K562 (cell line): Measurements from ENCODE around the gene MYO1D. TPM values are rescaled to one million over a fixed set of nuclear protein-coding genes. Genes with fewer than 3 reads are reported as not detected.

Source experiments
- CBX1 ChIP-seq: sonication (generic); IDR thresholded peaks from 2 replicates; pipeline ENCODE4 v1.6.1; 2016; ENCODE audit warnings: antibody characterized with exemption, low read depth, mild to moderate bottlenecking
- EP300 ChIP-seq: IDR thresholded peaks from 2 replicates; pipeline ENCODE4 v1.6.1; 2012; ENCODE audit warnings: low read length, improper control_type of control experiment
- LEF1 ChIP-seq: fragments of 450-650 bp; IDR thresholded peaks from 2 replicates; pipeline ENCODE4 v1.6.1; 2016; ENCODE audit warnings: mild to moderate bottlenecking
- MAFG ChIP-seq: fragments of 450-650 bp; conservative IDR thresholded peaks from 2 replicates; pipeline ENCODE4 v1.6.1; 2016; ENCODE audit warnings: missing genetic modification characterization, missing compliant biosample characterization
- POLR2G ChIP-seq: fragments of 200-400 bp; formaldehyde crosslinking; IDR thresholded peaks from 2 replicates; pipeline ENCODE4 v1.6.1; 2017; ENCODE audit warnings: low read depth, mild to moderate bottlenecking, antibody characterized with exemption, low read length, moderate library complexity
- RBM17 ChIP-seq: fragments of 200-400 bp; formaldehyde crosslinking; IDR thresholded peaks from 2 replicates; pipeline ENCODE4 v1.6.1; 2017; ENCODE audit warnings: low read depth, mild to moderate bottlenecking, low read length, borderline replicate concordance
- REST ChIP-seq, 2 experiments: fragments of 450-650 bp; formaldehyde crosslinking in 1 of 2; IDR thresholded peaks; 2 replicates each; pipeline versions ENCODE4 v1.4.0 to v1.6.1; 2014 to 2020; ENCODE audit warnings: mild to moderate bottlenecking in 2 of 2, borderline replicate concordance in 1 of 2, low read depth in 1 of 2
- ZBTB2 ChIP-seq: fragments of 450-650 bp; IDR thresholded peaks from 2 replicates; pipeline ENCODE4 v1.6.1; 2016; ENCODE audit warnings: antibody characterized with exemption
- ZNF197 ChIP-seq: fragments of 200-800 bp; sonication (Bioruptor generic); IDR thresholded peaks from 2 replicates; pipeline ENCODE4 v1.6.1; 2016; ENCODE audit warnings: low read depth, missing genetic modification characterization, missing compliant biosample characterization
- ZNF263 ChIP-seq: sonication (generic); formaldehyde crosslinking; IDR thresholded peaks from 2 replicates; pipeline ENCODE4 v1.8.0; 2022; ENCODE audit warnings: mild to moderate bottlenecking, missing genetic modification reagents, borderline replicate concordance
- ZNF592 ChIP-seq: fragments of 450-650 bp; IDR thresholded peaks from 2 replicates; pipeline ENCODE4 v1.6.1; 2017; ENCODE audit warnings: antibody characterized with exemption, mild to moderate bottlenecking
- ZSCAN32 ChIP-seq: fragments of 450-650 bp; formaldehyde crosslinking; IDR thresholded peaks from 2 replicates; pipeline ENCODE4 v1.4.0; 2020; ENCODE audit warnings: mild to moderate bottlenecking, moderate library complexity
- ZZZ3 ChIP-seq: fragments of 450-650 bp; IDR thresholded peaks from 2 replicates; pipeline ENCODE4 v1.6.1; 2016; ENCODE audit warnings: antibody characterized with exemption, mild to moderate bottlenecking, moderate library complexity
- polyA plus RNA-seq, 8 experiments: library from polyadenylated mRNA; depleted of rRNA in 4 of 8; stranded (reverse) in 5 of 8; unstranded in 3 of 8; fragments of >200 nt; fragmentation: Nextera tagmentation in 2 of 8; fragmentation: Illumina TruSeq in 1 of 8; extraction: Ambion mirVana in 2 of 8; extraction: Trizol in 1 of 8; gene quantifications; 2 replicates each; pipeline versions ENCODE4 v1.2.1 to v1.2.3, GENCODE V29; 2011 to 2014; ENCODE audit warnings: inconsistent platforms in 1 of 8, missing spikeins in 1 of 8
- total RNA-seq, 7 experiments: library from RNA; depleted of rRNA in 6 of 7; stranded (reverse); fragments of >200 nt in 6 of 7; fragmentation: Illumina TruSeq in 2 of 7; extraction: Trizol in 2 of 7; gene quantifications; 2 replicates each; pipeline versions ENCODE4 v1.2.1 to v1.2.3, GENCODE V29; 2011 to 2021; ENCODE audit warnings: low replicate concordance in 1 of 7

MYO1D gene
- total and polyA plus RNA-seq, 9 of the 15 experiments (the other 6 are each of a cell fraction or from before 2014, with no cell fraction given): 2.1 to 71.2 (median 45.4) TPM

GRCh38 chr17:32877164-32877764, 340 bp upstream of the MYO1D start (continued):
- TF ChIP-seq POLR2G: no peak
- TF ChIP-seq CBX1: 0 out of 2 replicates have a peak, but pooled peaks have one; percentile 46
- TF ChIP-seq REST (IDR thresholded peaks at IDR 0.05; ENCODE audit: borderline replicate concordance): peak; percentile 84
- no peak for TF ChIP-seq REST (CRISPR knock-in tag; IDR thresholded peaks at IDR 0.05; ENCODE audit: low read depth)
- TF ChIP-seq ZSCAN32 (CRISPR knock-in tag): no peak
- TF ChIP-seq ZNF592: peak; percentile 83
- TF ChIP-seq ZBTB2: 0 out of 2 replicates have a peak, but pooled peaks have one; percentile 51
- TF ChIP-seq ZZZ3: no peak
- TF ChIP-seq EP300: no peak
- peak; percentile 84; the same call in 1 of the 2 replicates for TF ChIP-seq ZNF197
- no peak for TF ChIP-seq ZNF263 (CRISPR knock-in tag)
- no peak for TF ChIP-seq MAFG (tag)
- TF ChIP-seq LEF1: no peak
- TF ChIP-seq RBM17: no peak
